HG02763 (cell line): ENCODE data around the gene ERF.

Source experiments
- ATAC-seq: cut with Tn5 transposase; IDR thresholded peaks from one replicate; pipeline ENCODE4 v1.9.1; 2021; ENCODE audit warnings: mild to moderate bottlenecking, moderate library complexity; ENCODE audit not compliant: unreplicated experiment

Gene ERF

DNA sequence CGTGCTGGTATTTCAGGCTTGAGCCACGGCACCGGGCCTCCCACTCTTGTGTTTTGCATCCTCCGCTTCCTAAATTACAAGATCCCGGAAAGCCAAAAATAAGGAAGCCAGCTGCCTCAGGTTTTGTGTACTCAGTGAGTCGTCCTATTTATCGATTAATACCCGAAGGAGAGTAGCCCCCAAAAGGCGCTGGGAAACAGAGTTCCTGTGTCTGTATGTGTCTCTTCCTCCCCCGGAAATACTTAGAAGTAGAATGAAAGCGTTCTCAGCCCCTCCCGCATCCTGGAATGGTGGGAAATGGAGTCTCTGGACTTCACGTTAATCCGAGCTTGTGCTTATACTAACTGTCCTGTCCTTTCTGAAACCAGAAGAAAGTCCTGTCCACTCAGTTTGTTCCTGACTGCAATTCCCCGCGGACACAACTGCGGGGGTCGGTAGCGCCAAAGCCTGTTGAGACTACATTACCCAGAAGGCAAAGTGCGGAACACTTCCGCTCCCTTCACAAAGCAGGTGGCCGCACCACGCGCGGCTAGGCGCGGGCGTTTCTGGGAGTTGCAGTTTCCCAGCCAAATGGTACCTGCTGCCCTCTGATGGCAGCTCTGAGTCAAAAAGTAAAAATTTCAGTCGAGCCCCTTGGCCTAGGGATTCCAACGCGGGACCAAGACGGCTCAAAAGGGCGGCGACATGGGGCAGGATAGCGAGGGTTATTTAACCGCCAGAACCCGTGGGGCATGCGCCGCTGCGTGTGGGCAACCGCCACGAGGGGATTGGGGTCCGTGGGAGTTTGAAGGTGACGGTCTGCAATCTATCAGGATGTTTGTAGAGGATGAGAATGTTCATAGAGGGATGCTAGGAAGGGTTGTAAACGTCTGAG, 10.3 kb downstream of the ERF start:
- ATAC-seq = peak; percentile 34

- peak; percentile 56 for ATAC-seq
Observed at GRCh38 chr19:42242512-42243409, 12.2 kb downstream of the ERF start, which contains the start of gene GSK3A. Gene GSK3A (minus strand): TSS chr19:42242602. CDS start chr19:42242465, 137 bp downstream.

DNA sequence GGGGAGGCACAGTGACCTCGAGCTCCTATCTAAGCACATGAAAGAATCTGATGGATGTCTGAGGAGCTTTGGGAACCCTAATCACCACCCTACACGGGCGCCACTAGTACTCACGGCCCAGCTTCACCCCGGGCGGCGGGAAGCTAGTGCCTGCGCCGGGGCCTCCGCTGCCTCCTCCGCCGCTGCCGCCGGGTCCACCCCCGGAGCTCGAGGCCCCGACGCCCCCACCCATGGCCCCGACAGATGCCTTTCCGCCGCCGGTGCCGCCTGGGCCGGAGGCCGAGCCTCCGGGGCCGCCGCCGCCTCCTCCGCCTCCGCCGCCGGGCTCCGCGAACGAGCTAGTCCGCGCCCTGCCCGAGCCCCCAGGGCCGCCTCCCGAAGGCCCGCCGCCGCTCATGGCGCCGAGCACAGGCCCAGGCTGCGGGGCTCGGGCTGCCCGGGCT, 12.8 kb downstream of the ERF start:
- peak; percentile 4 for ATAC-seq

- ATAC-seq = no peak
Observed at GRCh38 chr19:42241279-42241678, 13.6 kb downstream of the ERF start.

- ATAC-seq = no peak
Observed at GRCh38 chr19:42239544-42240220, 15.2 kb downstream of the ERF start.

DNA sequence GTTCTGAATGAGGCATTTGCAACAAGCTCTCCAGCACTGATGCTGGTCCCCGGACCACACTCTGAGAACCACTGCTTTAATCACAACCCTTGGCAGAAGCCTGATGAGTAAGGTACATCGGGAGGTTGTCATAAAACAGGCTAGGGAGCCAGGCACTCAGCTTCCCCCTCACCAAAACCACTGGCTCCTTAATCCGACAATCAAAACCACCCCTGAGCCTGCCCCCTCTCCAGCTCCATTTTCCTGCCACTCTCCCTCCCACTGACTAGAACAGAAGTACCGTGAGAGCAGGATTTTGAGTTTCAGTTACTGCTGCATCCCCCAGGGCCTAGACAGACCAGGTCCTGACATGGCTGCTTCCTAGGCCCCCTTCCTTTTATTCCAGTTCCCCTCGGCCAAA, 19.7 kb downstream of the ERF start:
- ATAC-seq = no peak

DNA sequence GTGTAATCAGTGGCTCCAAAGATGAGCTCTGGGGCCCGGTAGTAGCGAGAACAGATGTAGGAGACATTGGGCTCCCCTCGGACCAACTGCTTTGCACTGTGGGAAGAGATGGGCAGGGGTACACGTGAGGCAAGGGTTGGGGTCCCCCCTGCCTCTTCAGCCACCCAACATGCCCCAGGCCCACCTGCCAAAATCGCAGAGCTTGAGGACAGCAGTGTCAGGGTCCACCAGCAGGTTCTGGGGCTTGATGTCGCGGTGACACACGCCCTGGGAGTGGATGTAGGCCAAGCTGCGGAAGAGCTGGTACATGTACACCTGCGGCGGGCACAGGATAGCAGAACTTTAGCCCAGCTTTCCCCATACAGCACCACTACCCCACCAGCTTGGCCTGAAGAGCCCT, 20.6 kb downstream of the ERF start:
- ATAC-seq = no peak

DNA sequence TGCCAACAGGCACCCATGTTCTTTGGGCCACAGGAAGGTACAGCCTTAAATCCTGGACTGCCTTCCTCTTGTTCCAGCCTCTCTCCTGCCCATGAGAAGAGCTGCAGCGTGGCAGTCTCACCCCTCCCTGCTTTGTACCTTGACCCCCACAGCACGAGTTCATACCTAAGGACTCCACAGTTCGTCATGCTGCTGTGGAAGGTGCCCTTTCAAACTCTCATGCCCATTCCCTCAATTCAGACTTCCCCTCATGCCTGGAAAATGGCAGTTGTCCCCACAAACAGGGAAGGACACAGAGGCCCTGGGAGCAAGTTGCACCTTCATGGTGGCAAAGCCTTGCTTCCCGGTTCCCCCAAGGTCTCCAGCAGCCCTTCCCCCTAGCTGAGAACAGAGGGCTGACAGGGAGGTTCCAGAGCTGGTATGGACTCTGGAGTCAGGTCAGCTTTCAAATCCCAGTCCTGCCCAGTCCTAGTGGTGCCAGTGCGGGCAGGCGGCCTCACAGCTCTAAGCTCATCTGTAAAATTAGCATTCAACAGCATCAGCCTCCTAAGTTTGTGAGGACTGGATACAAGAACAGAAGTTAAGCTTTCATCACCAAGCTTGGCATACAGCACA, 21.1 kb downstream of the ERF start:
- no peak for ATAC-seq

GRCh38 chr19:42233106-42233505, 21.8 kb downstream of the ERF start:
- ATAC-seq = no peak

DNA sequence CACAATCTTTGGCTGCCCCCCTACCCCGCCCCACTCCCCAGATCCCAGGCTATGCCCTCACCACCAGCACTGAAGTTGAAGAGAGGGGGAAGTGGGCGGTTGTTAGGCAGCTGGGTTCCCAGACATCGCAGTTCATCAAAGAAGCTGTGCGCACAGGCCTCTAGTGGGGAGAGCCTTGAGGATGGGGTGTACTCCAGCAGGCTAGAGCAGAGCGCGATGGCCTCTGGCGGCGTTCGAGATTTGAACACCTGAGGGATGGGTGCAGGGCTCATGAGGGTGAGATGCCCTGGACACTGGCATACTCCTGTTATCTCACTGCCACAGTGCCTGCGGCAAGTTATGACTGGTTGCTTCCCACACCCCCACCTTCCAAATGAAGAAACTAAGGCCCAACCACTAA, 22.5 kb downstream of the ERF start:
- no peak for ATAC-seq

- ATAC-seq = no peak
Observed at GRCh38 chr19:42230571-42230970, 24.4 kb downstream of the ERF start.

DNA sequence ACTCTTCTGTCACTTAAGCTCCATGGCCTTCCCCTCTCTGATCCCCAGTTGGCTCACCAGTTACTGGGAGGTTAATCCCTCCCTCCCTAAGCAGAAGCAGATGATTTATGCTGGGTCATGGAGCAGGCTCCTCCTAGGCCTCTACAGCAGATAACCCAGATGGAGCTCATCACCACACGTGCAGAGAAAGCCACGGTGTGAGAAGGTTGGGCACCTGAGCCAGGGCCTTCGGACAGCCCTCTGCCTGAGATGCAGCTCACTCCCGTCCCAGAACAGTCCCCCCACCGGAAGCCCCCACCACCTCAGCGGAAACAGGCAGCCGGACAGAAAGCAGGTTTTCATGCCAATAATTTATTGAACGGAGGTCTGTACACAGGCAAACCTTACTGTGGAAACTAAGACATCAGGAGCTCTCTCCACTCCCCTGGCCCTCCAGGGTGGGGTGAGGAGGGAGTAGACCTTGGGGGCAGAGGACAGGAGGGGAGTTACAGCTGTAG, 25.0 kb downstream of the ERF start:
- ATAC-seq = no peak

DNA sequence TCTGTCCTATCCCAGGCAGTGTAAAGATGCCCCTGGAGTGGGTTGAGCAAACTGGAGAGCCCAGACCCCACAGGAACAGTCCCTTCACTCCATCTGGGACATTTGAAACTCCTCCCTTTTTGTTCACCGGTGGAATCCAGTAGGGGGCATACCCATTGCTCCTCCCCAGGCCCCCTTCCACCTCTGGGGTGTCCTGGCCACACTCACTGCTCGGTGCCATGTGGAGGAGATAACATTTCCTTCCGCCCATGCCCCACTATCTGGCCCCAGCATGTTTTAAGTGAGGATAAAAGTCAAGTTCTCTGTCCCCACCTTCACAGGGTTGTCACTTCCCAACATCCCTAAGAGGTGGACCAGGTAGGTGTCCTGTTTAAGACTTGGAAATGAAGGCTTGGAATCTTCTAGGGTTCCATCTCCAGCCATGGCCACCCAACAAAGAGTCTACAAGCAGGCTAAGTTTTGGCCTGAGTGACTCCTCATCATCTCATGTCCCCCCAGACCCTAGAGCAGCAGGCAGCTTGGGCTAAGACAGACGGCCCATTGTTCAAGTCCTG, 25.6 kb downstream of the ERF start:
- ATAC-seq = no peak

DNA sequence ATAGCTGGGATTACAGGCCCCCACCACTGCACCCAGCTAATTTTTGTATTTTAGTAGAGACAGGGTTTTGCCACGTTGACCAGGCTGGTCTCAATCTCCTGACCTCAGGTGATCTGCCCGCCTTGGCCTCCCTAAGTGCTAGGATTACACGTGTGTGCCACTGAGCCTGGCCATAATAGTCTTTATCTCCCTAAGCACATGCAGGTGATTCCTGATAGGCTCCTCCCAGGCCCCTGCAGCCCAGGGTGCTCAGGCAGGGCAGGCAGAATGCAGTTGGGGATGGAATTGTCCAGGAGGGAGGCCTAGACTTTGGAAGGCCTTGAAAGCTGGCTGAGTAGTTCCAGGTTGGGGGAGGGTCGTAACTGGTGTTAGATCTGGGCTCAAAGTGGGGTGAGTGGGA, 26.3 kb downstream of the ERF start:
- no peak for ATAC-seq

- no peak for ATAC-seq
Observed at GRCh38 chr19:42226886-42227285, 28.0 kb downstream of the ERF start.

DNA sequence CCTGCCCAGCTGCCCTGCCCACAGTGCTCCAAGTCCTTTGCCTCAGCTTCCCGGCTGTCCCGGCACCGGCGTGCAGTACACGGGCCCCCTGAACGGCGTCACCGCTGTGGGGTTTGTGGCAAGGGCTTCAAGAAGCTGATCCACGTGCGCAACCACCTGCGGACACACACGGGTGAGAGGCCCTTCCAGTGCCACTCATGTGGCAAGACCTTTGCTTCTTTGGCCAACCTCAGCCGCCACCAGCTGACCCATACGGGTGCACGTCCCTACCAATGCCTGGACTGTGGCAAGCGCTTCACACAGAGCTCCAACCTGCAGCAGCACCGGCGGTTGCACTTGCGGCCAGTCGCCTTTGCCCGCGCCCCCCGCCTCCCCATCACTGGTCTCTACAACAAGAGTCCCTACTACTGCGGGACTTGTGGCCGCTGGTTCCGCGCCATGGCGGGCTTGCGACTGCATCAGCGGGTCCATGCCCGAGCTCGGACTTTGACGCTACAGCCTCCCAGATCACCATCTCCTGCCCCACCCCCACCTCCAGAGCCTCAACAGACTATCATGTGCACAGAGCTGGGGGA, 29.1 kb downstream of the ERF start:
- ATAC-seq = no peak

DNA sequence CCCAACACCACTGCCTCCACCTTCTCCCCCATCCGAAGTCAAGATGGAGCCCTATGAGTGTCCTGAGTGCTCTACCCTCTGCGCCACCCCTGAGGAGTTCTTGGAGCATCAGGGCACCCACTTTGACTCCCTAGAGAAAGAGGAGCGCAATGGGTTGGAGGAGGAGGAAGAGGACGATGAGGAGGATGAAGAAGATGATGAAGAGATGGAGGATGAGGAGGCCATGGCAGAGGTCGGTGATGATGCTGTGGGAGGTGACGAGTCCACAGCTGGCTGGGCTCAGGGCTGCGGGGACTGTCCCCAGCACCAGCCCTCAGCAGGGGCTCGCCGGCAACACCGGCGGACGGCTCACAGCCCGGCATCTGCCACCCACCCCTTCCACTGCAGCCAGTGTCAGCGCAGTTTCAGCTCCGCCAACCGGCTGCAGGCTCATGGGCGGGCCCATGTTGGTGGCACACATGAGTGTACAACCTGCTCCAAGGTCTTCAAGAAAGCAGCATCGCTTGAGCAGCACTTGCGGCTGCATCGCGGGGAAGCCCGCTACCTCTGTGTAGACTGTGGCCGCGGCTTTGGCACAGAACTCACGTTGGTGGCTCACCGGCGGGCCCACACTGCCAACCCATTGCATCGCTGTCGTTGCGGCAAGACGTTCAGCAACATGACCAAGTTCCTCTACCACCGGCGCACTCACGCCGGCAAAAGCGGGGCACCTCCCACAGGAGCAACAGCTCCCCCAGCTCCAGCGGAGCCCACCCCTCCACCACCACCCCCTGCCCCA, 29.8 kb downstream of the ERF start:
- no peak for ATAC-seq

GRCh38 chr19:42220751-42221097, 34.2 kb downstream of the ERF start:
- no peak for ATAC-seq
